Astrocyte of the spinal cord (primary cell): ENCODE measurements around the gene PIPOX.

ENCODE experiments used
- DNase-seq: peaks from one replicate; pipeline ENCODE4 v3.0.0; 2011; ENCODE audit warnings: low read depth, low spot score
- H3K4me3 ChIP-seq: 2 replicates; pipeline ENCODE4 v1.5.1; 2011; ENCODE audit warnings: low read depth, mild to moderate bottlenecking, low read length, moderate library complexity
- in situ Hi-C: cut with HindIII; loops from 2 replicates; pipeline ENCODE4 v1.10.0; 2017; ENCODE audit warnings: low sequenced_read_pairs
- TF ChIP-seq, protein P1 (sequence below): IDR thresholded peaks from 2 replicates; pipeline ENCODE4 v1.5.1; 2012; ENCODE audit warnings: low read depth, mild to moderate bottlenecking, low read length, inconsistent platforms

PIPOX gene

DNA sequence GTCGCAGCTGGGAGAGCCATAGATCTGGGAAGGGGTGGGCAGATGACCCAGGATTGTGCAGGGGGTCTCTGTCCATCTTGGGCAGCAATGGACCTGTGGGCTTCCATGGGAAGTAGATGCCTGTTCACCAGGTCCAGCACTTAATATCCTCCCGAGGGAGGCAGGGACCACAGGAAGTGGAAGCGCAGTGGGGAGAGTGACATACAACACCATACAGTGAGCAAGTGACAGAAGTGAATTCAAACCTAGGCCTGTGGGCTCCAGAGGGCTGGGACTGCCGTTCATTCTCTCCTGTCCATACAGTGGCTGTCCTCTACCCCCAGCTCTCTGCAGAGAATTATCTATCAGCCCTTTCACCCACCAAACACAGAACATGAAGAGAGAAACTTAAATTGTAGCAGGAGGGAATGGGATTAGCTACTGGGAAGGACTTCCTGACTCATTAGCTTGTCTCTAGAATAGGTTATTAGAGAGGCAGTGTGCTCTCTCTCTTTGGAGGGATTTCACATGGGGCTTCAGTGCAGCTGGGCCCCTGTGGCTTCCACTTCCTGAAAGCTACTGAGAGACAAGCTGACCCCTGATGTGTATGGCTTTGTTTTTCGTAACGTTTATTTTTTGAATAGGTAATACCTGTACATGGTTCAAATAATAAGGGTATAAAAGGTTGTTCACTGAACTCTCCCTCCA, 24.0 kb upstream of the PIPOX start:
- no peak for DNase-seq
- in situ Hi-C loops, result no loop called here
- no peak overlapping the region for H3K4me3 ChIP-seq
- TF ChIP-seq, protein P1, sequence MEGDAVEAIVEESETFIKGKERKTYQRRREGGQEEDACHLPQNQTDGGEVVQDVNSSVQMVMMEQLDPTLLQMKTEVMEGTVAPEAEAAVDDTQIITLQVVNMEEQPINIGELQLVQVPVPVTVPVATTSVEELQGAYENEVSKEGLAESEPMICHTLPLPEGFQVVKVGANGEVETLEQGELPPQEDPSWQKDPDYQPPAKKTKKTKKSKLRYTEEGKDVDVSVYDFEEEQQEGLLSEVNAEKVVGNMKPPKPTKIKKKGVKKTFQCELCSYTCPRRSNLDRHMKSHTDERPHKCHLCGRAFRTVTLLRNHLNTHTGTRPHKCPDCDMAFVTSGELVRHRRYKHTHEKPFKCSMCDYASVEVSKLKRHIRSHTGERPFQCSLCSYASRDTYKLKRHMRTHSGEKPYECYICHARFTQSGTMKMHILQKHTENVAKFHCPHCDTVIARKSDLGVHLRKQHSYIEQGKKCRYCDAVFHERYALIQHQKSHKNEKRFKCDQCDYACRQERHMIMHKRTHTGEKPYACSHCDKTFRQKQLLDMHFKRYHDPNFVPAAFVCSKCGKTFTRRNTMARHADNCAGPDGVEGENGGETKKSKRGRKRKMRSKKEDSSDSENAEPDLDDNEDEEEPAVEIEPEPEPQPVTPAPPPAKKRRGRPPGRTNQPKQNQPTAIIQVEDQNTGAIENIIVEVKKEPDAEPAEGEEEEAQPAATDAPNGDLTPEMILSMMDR, result no peak

DNA sequence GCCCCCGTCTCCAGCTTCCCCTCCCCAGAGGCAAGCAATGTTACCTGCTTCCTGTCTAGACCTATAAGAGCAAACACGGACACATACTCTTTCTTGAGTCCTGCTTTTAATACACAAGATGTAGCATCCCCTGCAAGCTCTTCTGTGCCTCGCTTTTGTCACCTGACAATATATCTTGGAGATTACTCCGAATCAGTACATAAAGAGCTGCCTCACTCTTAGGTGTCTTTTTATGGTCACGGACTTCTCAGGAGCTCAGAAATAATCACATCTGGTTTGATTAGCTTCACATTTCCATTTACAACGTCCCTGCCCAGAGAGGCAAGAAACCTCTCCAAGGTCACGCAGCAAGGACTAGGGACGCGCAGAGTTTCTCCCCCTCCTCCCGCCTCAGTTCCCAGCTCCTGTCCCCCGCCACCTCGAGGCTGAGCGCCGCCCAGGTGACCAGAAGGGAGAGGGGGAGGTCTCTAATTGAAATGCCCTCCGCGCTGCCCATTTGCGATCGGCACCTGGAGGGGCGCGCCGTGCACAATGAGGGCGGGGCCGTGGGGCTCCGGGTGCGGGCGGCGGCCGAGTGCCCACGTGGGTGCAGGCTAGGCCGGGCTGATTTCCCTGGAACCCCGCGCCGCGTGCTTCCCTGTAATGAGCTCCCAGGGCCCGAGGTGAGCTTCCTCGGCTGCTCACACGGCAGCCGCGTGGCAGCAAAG, 23.3 kb upstream of the PIPOX start:
- TF ChIP-seq, protein P1, result no peak
- in situ Hi-C loops, result no loop called here
- H3K4me3 ChIP-seq, result no peak overlapping the region
- DNase-seq, result no peak

DNA sequence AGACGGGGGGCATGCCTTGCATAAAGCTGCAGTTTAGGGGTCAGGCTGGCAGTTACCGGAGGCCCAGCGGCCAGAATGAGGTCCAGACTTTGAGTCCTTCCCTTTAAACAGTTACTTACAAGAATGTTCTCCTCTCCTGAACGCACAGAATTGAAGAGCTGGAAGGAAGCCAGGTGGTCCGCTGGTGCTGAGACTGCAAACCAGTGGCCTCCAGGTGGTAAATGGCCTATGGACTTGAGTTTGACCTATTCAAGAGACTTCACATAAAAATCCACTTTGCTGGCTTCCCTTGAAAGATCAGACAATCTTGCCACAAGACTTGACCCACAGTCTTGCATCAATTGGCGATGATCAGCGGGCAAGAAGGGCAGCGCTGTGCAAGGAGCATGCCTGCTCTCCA, 22.4 kb upstream of the PIPOX start:
- in situ Hi-C loops, result no loop called here

DNA sequence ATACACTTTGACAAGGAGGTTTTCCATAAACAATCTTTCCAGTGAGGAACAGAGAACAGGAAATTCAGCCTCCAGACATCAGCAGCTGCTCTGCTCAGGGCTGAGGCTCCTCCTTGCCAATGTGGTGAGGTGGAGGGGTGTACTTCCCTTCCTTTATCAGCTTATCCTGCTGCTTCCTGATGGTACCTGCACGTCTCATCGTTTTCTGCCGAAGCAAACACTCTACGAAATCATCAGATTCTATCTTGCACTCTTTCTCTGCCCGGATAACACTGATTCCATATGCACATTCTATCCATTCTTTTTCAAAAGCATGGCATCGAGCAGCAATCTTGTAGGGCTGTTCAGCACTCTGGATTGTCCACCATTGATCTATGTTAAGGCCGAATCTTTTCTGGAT, 21.7 kb upstream of the PIPOX start:
- no peak for DNase-seq
- in situ Hi-C loops, result no loop called here
- no peak overlapping the region for H3K4me3 ChIP-seq
- TF ChIP-seq, protein P1, result no peak

More for the DNA sequence above, 22.4 kb upstream of the PIPOX start:
- TF ChIP-seq, protein P1, result no peak
- DNase-seq, result no peak
- H3K4me3 ChIP-seq, result no peak overlapping the region

DNA sequence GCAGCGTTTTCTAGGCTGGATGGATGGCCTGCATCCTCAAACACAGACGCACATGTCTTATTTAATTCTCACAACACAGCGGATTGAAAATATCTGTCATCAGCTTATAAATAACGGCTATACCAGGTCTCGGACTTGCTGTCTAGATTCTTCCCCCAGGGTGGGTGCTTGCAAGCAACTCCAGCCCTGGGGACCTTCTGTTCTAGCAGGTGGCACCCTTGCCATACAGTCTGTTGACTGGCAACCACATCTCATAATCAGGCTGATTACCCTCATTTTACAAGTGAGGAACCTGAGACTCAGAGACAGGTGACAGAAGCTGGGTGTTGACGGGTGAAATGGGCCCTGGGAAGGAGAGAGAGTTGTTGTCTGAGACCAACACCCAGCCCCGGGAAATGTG, 20.9 kb upstream of the PIPOX start:
- in situ Hi-C loops, result no loop called here
- no peak overlapping the region for H3K4me3 ChIP-seq
- no peak for DNase-seq
- TF ChIP-seq, protein P1, result no peak

DNA sequence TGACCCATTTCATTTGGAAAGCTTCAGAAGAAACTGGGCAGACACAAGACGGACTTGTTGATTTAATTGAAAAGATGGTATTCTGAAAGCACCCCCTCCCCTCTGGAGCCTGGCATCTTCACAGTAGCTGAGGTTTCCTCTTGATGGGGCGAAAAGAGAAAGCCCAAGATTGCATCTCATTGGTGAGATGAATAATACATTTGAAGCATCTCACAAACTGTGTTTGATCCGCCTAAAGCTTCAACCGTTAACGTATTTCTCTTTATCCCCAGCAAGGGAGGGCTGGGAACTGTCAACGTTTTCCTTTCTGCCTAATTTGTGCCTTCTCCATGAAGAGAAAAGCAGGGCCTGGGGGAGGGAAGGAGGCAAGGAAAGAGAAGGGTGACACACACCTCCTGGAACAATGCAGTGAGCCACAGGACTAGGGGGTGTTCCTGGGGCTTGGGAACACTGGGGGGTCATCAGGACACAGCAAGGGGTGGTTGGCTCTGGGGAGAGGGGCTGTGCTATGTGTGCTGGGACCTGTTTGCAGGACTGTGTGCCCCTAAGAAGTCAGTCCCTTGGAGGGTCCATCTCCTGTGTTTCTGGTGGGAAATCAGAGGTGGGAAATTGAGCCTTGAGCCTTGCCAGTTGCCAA, 18.5 kb upstream of the PIPOX start:
- in situ Hi-C loops, result no loop called here
- no peak for DNase-seq
- TF ChIP-seq, protein P1, result no peak
- H3K4me3 ChIP-seq, result no peak overlapping the region
